Hair follicular keratinocyte (primary cell): Measurements from ENCODE around the gene HEATR3. TPM values are rescaled to one million over a fixed set of nuclear protein-coding genes. Genes with fewer than 3 reads are reported as not detected.

Experiments
- total RNA-seq: library from RNA; depleted of rRNA; stranded (reverse); fragments of >200 nt; gene quantifications from 2 replicates; pipeline ENCODE4 v1.2.3, GENCODE V29; 2015

HEATR3 gene, protein sequence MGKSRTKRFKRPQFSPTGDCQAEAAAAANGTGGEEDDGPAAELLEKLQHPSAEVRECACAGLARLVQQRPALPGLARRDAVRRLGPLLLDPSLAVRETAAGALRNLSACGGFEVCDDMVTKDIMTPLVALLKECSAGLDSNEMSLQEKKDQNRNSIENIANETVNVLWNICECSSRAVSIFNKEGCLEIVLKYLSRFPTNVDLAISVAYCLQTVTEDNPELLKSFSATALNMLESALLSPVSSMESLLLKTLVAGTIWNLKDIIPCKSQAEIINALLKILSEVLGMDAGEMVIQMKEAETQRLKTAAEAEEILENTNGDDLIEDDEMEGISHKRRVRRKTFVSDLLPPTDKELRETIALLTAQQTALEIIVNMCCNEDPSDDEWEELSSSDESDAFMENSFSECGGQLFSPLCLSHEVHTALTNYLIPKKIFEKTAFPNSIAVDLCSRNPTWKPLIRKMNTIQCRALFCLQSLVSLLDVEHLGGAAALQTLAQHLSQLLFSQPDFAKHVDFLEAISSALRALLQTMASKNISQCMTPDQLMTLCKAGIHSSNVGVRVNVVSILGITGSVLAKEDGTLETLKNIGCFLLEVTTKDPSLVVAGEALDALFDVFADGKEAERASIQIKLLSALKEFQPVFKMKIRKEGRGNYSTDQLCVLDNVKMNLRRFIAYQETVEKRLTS
- total RNA-seq, result 16.8 and 23.0 TPM in 2 replicates

GRCh38 chr16:50065624-50066481 is at the start of gene HEATR3:
TSS of gene HEATR3 (plus strand) at chr16:50065970. CDS start at chr16:50066132, 162 bp downstream.

DNA sequence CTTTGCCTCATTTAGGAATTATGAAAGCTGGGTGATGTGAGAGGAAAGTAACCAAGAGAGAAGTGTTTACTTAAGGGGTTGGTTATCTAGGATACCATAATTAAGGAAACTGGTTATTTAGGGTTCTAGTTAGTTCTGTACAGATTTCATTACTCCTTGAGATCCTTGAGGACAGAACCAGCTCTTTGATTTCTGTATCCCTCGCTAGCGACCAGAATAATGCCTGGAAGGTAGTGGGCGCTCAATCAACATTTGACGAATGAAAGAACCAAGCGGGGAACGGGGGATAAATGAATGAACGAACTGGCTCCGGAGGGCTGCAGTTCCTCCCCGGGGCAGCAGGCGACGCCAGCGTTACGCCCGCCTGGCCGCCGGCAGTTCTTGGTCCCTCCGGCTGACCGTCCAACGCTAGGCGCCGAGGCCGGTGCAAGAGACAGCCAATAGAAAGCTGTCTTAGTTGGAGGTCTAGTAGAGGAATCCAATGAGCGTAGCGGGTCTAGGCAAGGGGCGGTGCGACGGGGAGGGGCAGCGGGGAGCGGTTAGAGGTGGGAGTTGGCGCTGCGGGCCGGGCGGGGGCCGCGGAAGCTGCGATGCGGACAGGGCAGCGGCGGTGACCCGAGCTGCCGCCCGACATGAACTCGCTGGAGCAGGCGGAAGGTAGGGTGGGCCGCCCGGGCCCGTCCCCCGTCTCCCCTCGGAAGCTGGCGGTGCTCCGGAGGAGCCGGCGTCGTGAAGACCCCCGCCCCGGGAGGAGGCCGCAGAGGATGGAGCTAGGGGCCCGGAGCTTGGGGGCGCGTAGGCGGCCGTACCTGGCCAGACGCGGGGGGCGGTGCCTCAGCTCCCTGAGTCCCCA is 40.9 kb upstream of the HEATR3 start, which contains the start of gene CNEP1R1:
Gene CNEP1R1, plus strand, starts transcription at position 542 of the 853 bp plus-strand sequence. Its CDS starts 91 bp downstream, at position 633.

GRCh38 chr16:50152807-50153595 is 87.2 kb downstream of the HEATR3 start, which contains the start of gene TENT4B:
TSS of gene TENT4B (plus strand) at chr16:50153306. CDS start at chr16:50153622, 316 bp downstream.

Other genes starting within 250 kb of the HEATR3 start
- 0.08 TPM in 2 replicates for gene ZNF423, start 209.9 kb upstream of the HEATR3 start, total RNA-seq
- gene CNEP1R1, start 40.7 kb upstream of the HEATR3 start, total RNA-seq, result 12.2 and 14.6 TPM in 2 replicates
- 6.4 and 6.5 TPM in 2 replicates for gene TENT4B, start 87.3 kb downstream of the HEATR3 start, total RNA-seq
- 7.6 and 17.2 TPM in 2 replicates for gene ADCY7, start 200.6 kb downstream of the HEATR3 start, total RNA-seq